ENCODE data around the gene LGR6.
"Not testable (repeated sequence)": the region's sequence is repeated elsewhere in the genome, so short reads cannot be mapped to it uniquely, and the experiment has no call there.

The LGR6 gene

DNA sequence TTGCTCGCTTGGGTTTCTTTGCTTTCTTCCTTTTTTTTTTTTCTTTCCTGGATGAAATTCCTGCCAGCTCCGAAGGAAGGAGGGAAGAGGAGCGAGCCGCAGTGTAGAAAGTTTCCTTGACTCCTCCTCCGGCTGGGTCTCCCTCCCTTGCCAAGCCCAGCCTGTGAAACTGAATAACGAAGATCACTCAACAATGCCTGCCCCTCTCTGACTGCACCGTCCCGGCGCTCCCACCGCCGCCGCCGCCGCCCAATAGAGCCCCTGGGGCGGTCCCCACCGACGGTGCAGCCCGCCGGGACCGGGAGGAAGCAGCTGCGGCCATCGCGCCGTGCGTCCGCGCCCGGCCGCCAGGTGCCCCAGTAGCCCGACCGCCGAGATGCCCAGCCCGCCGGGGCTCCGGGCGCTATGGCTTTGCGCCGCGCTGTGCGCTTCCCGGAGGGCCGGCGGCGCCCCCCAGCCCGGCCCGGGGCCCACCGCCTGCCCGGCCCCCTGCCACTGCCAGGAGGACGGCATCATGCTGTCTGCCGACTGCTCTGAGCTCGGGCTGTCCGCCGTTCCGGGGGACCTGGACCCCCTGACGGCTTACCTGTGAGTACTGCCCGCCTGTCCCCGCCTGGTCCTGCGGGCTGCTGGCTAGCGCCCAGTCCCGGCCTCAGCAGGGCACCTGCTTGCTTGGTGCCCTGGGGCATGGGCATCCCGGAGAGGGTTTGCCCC, at the start of gene LGR6:
Gene LGR6 (plus strand): TSS at position 186 of the 714 bp plus-strand sequence. CDS start 191 bp downstream, at position 377.
- H4K20me1 ChIP-seq (ENCODE audit: insufficient read depth), result no peaks in the 10 kb centered on the region
- no peak for TF ChIP-seq CTCF (conservative IDR thresholded peaks at IDR 0.05; ENCODE audit: low read depth, low read length)
- H3K9ac ChIP-seq, result no peak within 1 kb of the TSS
- no peak within 1 kb of the TSS for H3K4me2 ChIP-seq
- H3K4me3 ChIP-seq (IDR thresholded peaks at IDR 0.05; ENCODE audit: insufficient read depth, low read depth, low read length), result no peak within 1 kb of the TSS
- H3K36me3 ChIP-seq (ENCODE audit: insufficient read depth), result no peaks in the 10 kb centered on the region
- H2AFZ ChIP-seq (ENCODE audit: low read depth), result no peak within 1 kb of the TSS
- no peaks in the 10 kb centered on the region for H3K79me2 ChIP-seq (ENCODE audit: insufficient read depth, low read depth)
- peaks cover 78% of the 10 kb centered on the region for H3K27me3 ChIP-seq (ENCODE audit: insufficient read depth, low read depth)
- H3K4me1 ChIP-seq (ENCODE audit: low read depth, poor library complexity, severe bottlenecking), result no peaks in the 10 kb centered on the region
- no peak within 1 kb of the TSS for H3K27ac ChIP-seq

DNA sequence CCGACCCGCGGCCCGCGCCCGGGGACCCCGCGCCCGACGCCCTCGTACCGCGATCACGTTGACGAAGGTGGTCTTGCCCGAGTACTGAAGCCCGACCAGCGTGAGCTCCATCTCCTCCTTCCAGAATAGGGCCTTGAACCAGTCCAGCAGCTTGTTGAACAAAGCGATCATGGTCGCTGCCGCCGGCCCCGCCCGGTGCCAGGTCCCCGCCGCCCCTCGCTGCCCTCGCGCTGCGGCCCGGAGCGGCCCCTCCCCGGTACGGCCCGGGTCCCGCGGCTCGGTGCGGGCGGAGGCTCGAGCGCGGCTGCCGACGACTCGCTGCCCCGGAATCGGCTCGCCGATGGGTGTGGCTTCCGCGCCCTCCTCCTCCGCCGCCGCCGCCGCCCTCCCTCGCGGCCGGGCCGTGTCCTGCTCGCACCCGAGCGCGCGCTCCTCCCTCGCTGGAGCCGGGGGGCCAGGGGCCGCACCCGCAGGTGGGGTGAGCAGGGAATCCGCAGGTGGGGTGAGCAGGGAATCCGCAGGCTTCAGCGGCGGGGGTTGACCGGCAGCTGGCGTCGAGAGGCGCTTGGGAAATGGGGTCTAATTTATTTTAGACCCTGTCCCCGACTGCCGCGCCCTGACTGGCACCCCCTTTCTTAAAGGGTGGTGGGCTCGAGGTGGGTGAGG, 49.1 kb upstream of the LGR6 start, which contains the start of gene ARL8A:
Gene ARL8A (minus strand): TSS at position 336 of the 666 bp plus-strand sequence. CDS start 165 bp downstream, at position 171.
- peak within 1 kb of the TSS; percentile 91 for H3K4me3 ChIP-seq (IDR thresholded peaks at IDR 0.05; ENCODE audit: insufficient read depth, low read depth, low read length)
- peak within 1 kb of the TSS; percentile 90 for H3K4me2 ChIP-seq
- H3K9ac ChIP-seq, result peak within 1 kb of the TSS; percentile 92
- peaks cover 22% of the 10 kb centered on the region for H3K4me1 ChIP-seq (ENCODE audit: low read depth, poor library complexity, severe bottlenecking)
- peak within 1 kb of the TSS; percentile 29 for H3K27ac ChIP-seq
- H3K36me3 ChIP-seq (ENCODE audit: insufficient read depth), result no peaks in the 10 kb centered on the region
- no peaks in the 10 kb centered on the region for H3K27me3 ChIP-seq (ENCODE audit: insufficient read depth, low read depth)
- H4K20me1 ChIP-seq (ENCODE audit: insufficient read depth), result no peaks in the 10 kb centered on the region
- no peak for TF ChIP-seq CTCF (conservative IDR thresholded peaks at IDR 0.05; ENCODE audit: low read depth, low read length)
- peaks cover 38% of the 10 kb centered on the region for H3K79me2 ChIP-seq (ENCODE audit: insufficient read depth, low read depth)
- H2AFZ ChIP-seq (ENCODE audit: low read depth), result peak within 1 kb of the TSS; percentile 97

- H3K9ac ChIP-seq, result peak overlapping the region; percentile 92
- peaks cover 37% of the 10 kb centered on the region for H3K79me2 ChIP-seq (ENCODE audit: insufficient read depth, low read depth)
- H3K27ac ChIP-seq, result no peak overlapping the region
- peaks cover 22% of the 10 kb centered on the region for H3K4me1 ChIP-seq (ENCODE audit: low read depth, poor library complexity, severe bottlenecking)
- no peak overlapping the region for H3K4me3 ChIP-seq (IDR thresholded peaks at IDR 0.05; ENCODE audit: insufficient read depth, low read depth, low read length)
- H4K20me1 ChIP-seq (ENCODE audit: insufficient read depth), result no peaks in the 10 kb centered on the region
- peak overlapping the region; percentile 70 for H3K4me2 ChIP-seq
- no peaks in the 10 kb centered on the region for H3K27me3 ChIP-seq (ENCODE audit: insufficient read depth, low read depth)
- no peaks in the 10 kb centered on the region for H3K36me3 ChIP-seq (ENCODE audit: insufficient read depth)
- TF ChIP-seq CTCF (conservative IDR thresholded peaks at IDR 0.05; ENCODE audit: low read depth, low read length), result no peak
- H2AFZ ChIP-seq (ENCODE audit: low read depth), result peak overlapping the region; percentile 97
Observed at GRCh38 chr1:202145068-202145743, 48.4 kb upstream of the LGR6 start.

DNA sequence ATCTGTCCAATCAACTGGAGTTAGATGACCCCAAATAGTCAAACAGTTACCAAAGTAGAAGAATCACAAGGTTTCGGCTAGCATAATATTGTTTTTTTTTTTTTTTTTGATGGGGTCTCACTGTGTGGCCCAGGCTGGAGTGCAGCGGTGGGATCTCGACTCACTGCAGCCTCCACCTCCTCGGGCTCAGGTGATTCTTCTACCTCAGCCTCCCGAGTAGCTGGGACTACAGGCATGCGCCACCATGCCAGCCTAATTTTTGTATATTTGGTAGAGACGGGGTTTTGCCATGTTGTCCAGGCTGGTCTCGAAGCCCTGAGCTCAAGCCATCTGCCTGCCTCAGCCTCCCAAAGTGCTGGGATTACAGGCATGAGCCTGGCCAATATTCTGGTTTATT, 47.9 kb upstream of the LGR6 start:
- H3K36me3 ChIP-seq (ENCODE audit: insufficient read depth); H4K20me1 ChIP-seq (ENCODE audit: insufficient read depth); H3K27ac ChIP-seq; H3K27me3 ChIP-seq (ENCODE audit: insufficient read depth, low read depth); H3K4me3 ChIP-seq (IDR thresholded peaks at IDR 0.05; ENCODE audit: insufficient read depth, low read depth, low read length): not testable (repeated sequence)
- H3K4me1 ChIP-seq (ENCODE audit: low read depth, poor library complexity, severe bottlenecking), result peaks cover 22% of the 10 kb centered on the region
- H3K4me2 ChIP-seq, result peak overlapping the region; percentile 70; the same call in 1 of the 2 replicates
- H3K9ac ChIP-seq, result 0 out of 2 replicates have a peak overlapping the region, but pooled peaks have one; percentile 92
- H3K79me2 ChIP-seq (ENCODE audit: insufficient read depth, low read depth), result peaks cover 32% of the 10 kb centered on the region
- H2AFZ ChIP-seq (ENCODE audit: low read depth), result 0 out of 2 replicates have a peak overlapping the region, but pooled peaks have one; percentile 97
